Right atrium auricular region (tissue), 2 donors: Measurements from ENCODE around the gene LIN52. TPM values are rescaled to one million over a fixed set of nuclear protein-coding genes. Genes with fewer than 3 reads are reported as not detected.

Experiments
- DNase-seq: peaks from one replicate; pipeline ENCODE4 v3.0.0-alpha.2; 2019; ENCODE audit warnings: low spot score
- H3K27ac ChIP-seq, 2 donors: fragments of 200-600 bp; sonication (generic); 1 replicate in 1 of 2; 2 replicates in 1 of 2; pipeline ENCODE4 v1.5.1; 2016 to 2019
- H3K27me3 ChIP-seq, 2 donors: fragments of 200-600 bp; sonication (generic); one replicate each; pipeline versions ENCODE4 v1.5.1 to v1.6.0; 2017 to 2019
- H3K36me3 ChIP-seq: fragments of 200-600 bp; sonication (generic); one replicate; pipeline ENCODE4 v1.5.1; 2016
- H3K4me1 ChIP-seq, 2 donors: fragments of 200-600 bp; sonication (generic); one replicate each; pipeline versions ENCODE4 v1.5.1 to v1.6.0; 2017 to 2019
- H3K4me3 ChIP-seq, 2 donors: fragments of 200-600 bp; sonication (generic); 1 replicate in 1 of 2; 2 replicates in 1 of 2; pipeline ENCODE4 v1.5.1; 2017 to 2019; ENCODE audit warnings: mild to moderate bottlenecking in 1 of 2, moderate library complexity in 1 of 2
- H3K9me3 ChIP-seq, 2 donors: fragments of 200-600 bp; sonication (generic); one replicate each; pipeline ENCODE4 v1.5.1; 2019
- CTCF ChIP-seq, 2 donors: fragments of 200-600 bp; sonication (generic); IDR thresholded peaks; one replicate each; pipeline ENCODE4 v1.5.1; 2019; ENCODE audit warnings: antibody characterized with exemption in 2 of 2
- total RNA-seq, 2 donors: library from RNA; depleted of rRNA; stranded (reverse); fragments of >200 nt; gene quantifications; one replicate each; pipeline ENCODE4 v1.1.0, GENCODE V29; 2016

The LIN52 gene
- total RNA-seq, 2 donors from 2014 or later = 7.1 to 7.4 TPM

GRCh38 chr14:74195623-74196022 is 110.9 kb downstream of the LIN52 start:
- DNase-seq = no peak
- no peak overlapping the region for H3K4me3 ChIP-seq

GRCh38 chr14:74198441-74199234 is 113.9 kb downstream of the LIN52 start:
- H3K36me3 ChIP-seq = peaks cover 10% of the 10 kb centered on the region

More at GRCh38 chr14:74195623-74196022, 110.9 kb downstream of the LIN52 start:
- Histone ChIP-seq H3K9me3 (no peaks in the 10 kb centered on the region), H3K36me3 (peaks cover 10% of the 10 kb centered on the region), H3K4me1 (no peaks in the 10 kb centered on the region), H3K27ac (no peak overlapping the region), H3K27me3 (no peaks in the 10 kb centered on the region)
- TF ChIP-seq CTCF (IDR thresholded peaks at IDR 0.05) = no peak

GRCh38 chr14:74202113-74202512 is 117.4 kb downstream of the LIN52 start:
- Histone ChIP-seq H3K4me3 (no peak overlapping the region), H3K36me3 (peaks cover 10% of the 10 kb centered on the region), H3K27me3 (no peaks in the 10 kb centered on the region), H3K4me1 (no peaks in the 10 kb centered on the region), H3K9me3 (no peaks in the 10 kb centered on the region), H3K27ac (no peak overlapping the region)
- no peak for DNase-seq
- TF ChIP-seq CTCF (IDR thresholded peaks at IDR 0.05) = no peak

More at GRCh38 chr14:74198441-74199234, 113.9 kb downstream of the LIN52 start:
- H3K27me3 ChIP-seq = no peaks in the 10 kb centered on the region
- DNase-seq = no peak
- TF ChIP-seq CTCF (IDR thresholded peaks at IDR 0.05) = no peak
- no peak overlapping the region for H3K4me3 ChIP-seq
- no peak overlapping the region for H3K27ac ChIP-seq
- H3K9me3 ChIP-seq = no peaks in the 10 kb centered on the region
- no peaks in the 10 kb centered on the region for H3K4me1 ChIP-seq

- DNase-seq = no peak
- no peak overlapping the region for H3K4me3 ChIP-seq
- H3K27ac ChIP-seq = no peak overlapping the region
- H3K27me3 ChIP-seq = no peaks in the 10 kb centered on the region
- no peaks in the 10 kb centered on the region for H3K4me1 ChIP-seq
- H3K9me3 ChIP-seq = no peaks in the 10 kb centered on the region
- H3K36me3 ChIP-seq = peaks cover 10% of the 10 kb centered on the region
- TF ChIP-seq CTCF (IDR thresholded peaks at IDR 0.05) = no peak
These were observed 118.9 kb downstream of the LIN52 start for GRCh38 chr14:74203639-74204038.

GRCh38 chr14:74204491-74204890 is 119.7 kb downstream of the LIN52 start:
- Histone ChIP-seq H3K27me3 (no peaks in the 10 kb centered on the region), H3K4me1 (no peaks in the 10 kb centered on the region), H3K36me3 (peaks cover 3% of the 10 kb centered on the region), H3K4me3 (no peak overlapping the region), H3K9me3 (no peaks in the 10 kb centered on the region), H3K27ac (no peak overlapping the region)
- DNase-seq = no peak
- TF ChIP-seq CTCF (IDR thresholded peaks at IDR 0.05) = no peak

- H3K4me1 ChIP-seq = no peaks in the 10 kb centered on the region
These were observed 121.1 kb downstream of the LIN52 start for GRCh38 chr14:74205882-74206281.

More at GRCh38 chr14:74205882-74206281, 121.1 kb downstream of the LIN52 start:
- H3K27ac ChIP-seq = no peak overlapping the region
- no peak for DNase-seq
- H3K27me3 ChIP-seq = no peaks in the 10 kb centered on the region
- no peak overlapping the region for H3K4me3 ChIP-seq
- H3K36me3 ChIP-seq = no peaks in the 10 kb centered on the region
- TF ChIP-seq CTCF (IDR thresholded peaks at IDR 0.05) = no peak
- H3K9me3 ChIP-seq = no peaks in the 10 kb centered on the region
